SK-N-DZ (cell line): ENCODE data around the gene HTR1B. TPM values are rescaled to one million over a fixed set of nuclear protein-coding genes. Genes with fewer than 3 reads are reported as not detected.

Source experiments
- DNase-seq: peaks from one replicate; pipeline ENCODE4 v3.0.0-alpha.2; 2015; ENCODE audit warnings: low spot score
- polyA plus RNA-seq, 2 experiments: library from polyadenylated mRNA; depleted of rRNA; stranded (reverse); fragments of >200 nt; gene quantifications; 2 replicates each; pipeline ENCODE4 v1.2.3, GENCODE V29; 2014

HTR1B gene
- 0.83 and 1.5 TPM in 2 replicates for polyA plus RNA-seq (2014; cell fraction: cytosol; rRNA removed)
- 0.69 and 0.86 TPM in 2 replicates for polyA plus RNA-seq (2014; cell fraction: nucleus; rRNA removed)

DNA sequence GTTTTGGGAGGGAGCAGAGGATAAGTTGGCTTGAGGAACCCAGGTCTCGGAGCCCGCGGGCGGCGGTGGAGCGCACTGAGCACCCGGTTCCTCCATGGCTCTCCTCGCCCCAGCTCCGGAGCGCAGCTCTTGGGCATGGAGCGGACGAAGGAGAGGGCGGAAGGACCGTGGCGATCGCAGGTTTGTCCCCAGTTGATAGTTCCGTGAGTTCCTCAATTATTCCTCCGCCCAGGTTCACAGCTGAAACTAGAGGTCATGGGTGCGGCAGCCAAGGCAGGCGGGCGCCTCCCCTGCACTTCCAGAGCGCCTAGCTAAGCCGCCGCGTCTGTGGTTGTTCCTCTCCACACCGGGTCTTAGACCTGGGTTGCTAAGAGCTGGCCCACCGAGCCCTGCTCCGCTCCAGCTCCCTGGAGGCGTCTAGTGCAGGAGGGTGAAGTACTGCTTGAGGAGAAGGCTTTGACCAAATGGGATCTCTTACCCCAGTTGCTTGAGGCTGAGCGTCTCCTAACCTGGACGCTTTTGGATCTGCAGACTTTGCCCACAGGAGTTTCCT lies at the start of gene HTR1B:
HTR1B (minus strand) TSS at position 184 of the 553 bp plus-strand sequence; CDS start at position 96, 88 bp downstream.
- DNase-seq, result peak; percentile 29

DNA sequence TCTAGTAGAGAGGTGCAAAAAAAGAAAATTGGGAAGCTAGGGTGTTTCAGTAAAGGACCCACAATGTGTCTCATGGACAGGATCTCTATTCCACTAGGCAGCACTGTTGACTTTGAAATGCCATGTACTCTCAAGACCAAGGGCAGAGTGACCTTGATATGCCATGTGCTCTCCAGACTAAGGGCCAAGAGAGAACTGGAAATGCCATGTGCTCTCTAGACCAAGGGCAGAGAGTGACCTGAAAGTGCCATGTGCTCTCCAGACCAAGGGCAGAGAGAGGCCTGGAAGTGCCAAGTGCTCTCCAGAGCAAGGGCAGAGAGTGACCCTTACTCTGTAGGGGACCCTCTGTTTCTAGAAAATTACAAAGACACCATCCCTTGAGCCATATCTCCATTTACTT lies 49.3 kb upstream of the HTR1B start:
- DNase-seq, result no peak

DNA sequence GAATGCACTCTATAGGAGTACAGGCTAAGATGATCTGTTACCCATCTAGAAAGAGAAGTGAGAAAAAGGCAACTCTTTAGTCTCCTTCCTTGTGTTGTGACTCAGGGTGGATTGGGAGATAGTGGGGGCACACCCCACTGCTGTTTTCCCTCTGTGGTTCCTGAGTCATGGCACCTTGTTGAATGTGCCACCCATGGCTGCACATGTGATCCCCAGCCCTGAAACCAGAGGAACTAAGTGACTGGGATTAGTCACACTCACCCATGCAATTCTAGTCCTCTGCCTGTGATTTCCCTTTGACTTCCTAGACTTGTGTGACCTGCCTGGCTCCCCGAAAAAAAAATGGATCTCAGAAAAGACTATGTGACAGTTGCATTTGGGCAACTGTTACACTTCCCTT lies 48.6 kb upstream of the HTR1B start:
- no peak for DNase-seq

DNA sequence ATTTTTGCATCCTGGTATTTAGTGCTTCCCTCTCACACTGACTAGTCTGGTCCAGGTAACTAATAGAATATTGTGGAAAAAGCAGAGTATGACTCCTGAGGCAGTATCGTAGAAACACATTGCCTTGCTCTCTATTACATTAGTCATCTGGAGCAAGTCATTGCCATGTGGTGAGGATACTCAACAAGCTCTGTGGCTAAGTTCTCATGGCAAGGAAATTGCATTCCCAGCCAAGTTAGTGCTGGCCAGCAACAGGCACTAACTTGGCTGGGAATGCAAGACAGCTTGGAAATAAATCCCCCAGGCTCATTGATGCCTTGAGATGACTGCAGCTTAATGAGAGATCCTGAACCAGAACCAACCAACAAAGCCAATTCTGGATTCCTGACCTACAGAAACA lies 39.7 kb upstream of the HTR1B start:
- no peak for DNase-seq

DNA sequence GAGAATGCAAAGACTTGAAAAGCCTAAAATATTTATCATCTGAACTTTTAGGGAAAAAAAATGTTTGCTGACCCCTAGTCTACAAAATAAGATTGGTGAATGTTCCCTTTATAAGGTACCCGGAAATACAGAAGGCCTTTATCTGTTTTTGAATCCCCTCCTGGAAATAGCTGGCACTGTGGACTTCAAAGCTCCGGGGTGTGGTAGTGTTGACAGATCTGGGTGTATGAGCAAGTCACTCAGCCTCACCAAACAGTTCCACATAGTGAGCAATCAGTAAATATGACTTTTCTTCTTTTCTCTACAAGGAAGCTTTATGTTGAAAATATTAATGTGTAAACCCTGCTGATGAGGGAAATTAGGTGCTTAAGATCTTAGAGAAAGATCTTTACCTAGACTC lies 29.2 kb upstream of the HTR1B start:
- no peak for DNase-seq

GRCh38 chr6:77487808-77488425 lies 24.6 kb upstream of the HTR1B start:
- no peak for DNase-seq

GRCh38 chr6:77482981-77483380 lies 19.7 kb upstream of the HTR1B start:
- no peak for DNase-seq

DNA sequence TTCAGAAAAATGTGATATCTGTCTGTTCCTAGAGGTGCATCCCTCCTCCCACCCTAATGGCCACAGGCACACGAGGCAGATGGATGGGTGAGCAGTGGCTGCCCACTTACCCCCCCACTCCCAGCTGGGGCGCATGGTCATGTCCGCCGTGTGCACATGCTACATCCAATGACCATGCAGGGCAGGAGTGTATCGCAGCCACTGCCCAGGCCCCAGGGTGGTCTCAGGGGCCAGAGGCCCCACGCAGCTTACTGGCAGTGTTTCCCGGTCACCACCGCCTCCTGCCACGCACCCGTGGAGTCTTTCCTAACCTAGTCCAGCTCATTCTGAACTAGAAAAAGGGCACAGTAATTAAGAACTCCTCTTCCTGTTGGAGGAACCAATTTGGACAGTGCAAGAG lies 11.7 kb upstream of the HTR1B start:
- DNase-seq, result no peak

DNA sequence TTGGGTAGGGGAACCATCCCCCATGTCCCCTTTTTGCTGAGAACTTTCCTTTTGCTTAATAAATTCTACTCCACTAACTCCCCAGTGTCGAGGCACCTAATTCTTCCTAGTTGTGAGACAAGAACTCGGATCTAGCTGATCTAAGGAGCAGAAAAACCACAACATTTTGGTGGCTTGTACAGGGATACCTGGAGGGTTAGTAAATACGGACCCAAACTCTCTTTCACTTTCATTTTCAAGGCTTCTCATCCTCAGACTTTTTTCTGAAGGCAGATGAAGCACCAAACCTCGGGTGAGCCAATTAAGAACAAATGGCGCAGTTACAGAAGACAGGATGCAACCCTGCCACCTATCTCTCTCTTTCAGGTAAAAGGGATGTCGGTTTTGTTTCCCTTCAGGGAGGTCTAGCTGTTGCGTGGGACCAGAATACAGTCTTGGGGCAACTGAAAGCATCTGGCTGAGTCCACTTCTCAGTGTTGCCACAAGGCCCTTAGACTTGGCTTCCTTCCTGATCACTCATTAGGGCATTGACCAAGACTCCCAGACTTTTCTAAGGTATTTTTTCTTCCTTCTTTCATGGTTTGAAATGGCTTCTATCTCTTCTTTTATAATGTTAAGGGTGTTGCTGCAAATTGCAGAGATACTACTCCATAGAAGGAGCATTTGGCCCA lies 11.1 kb upstream of the HTR1B start:
- DNase-seq, result no peak

GRCh38 chr6:77470983-77471382 lies 7.7 kb upstream of the HTR1B start:
- DNase-seq, result no peak

DNA sequence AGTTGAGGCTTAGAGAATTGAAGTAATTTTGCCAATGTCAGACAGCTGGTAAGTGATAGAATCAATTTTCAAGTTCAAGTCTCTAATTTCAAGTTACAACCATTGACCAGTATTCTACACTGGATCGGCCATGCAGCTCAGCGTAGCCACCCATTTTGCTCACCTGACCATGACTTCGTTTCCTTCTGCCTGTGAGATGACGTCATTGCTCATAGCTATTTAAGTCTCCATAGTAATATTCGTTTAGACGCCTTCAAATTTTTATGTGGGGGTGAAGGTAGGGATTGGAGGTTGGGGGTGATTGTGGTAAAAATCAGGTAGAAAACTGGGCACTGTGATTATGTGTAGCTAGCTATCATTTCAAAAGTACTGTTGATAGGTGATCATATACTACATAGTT lies 5.6 kb upstream of the HTR1B start:
- no peak for DNase-seq

GRCh38 chr6:77466451-77467437 lies 3.5 kb upstream of the HTR1B start:
- no peak for DNase-seq

- DNase-seq, result no peak
Observed at GRCh38 chr6:77466055-77466450, 2.8 kb upstream of the HTR1B start.

DNA sequence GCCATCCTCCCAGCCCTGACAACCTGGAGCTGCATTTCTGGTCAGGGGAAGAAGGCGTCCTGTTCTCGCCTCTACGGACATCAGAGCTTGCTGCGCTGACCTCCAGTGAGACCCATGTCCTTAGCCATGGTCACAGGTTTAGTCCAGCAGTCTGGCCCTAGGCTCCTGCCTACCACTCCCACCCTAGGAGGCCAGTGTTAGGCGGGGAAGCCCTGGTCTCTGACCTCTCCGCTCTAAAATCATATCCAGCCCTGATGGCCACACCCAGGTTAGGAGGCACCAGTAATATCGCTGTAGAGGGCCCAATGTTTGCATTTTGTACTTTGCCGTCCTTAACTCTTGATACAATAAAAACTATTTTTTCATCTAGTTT lies 1.2 kb upstream of the HTR1B start:
- no peak for DNase-seq

- peak; percentile 64 for DNase-seq
Observed at GRCh38 chr6:77463861-77464494, 687 bp upstream of the HTR1B start.

- no peak for DNase-seq
Observed at GRCh38 chr6:77462359-77463307, 658 bp downstream of the HTR1B start.

DNA sequence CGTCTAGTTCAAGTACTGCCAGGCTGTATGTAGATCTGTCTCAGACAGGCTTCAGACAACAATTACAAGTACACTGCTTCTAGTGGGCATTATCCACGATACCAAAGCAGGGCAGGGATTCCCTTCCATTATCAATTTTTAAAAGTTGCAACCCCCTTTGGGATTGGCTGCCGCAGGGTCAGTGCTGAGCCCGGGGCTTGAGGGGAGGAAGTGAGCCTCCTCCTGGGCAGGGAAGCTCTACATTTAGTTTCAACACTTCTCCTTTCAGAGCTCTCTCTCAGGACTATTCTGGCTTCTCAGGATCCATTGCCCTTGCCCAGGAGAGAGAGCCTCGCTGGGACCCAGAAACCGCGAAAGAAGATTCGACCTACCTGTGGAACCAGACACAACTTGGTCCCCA lies 1.5 kb downstream of the HTR1B start:
- no peak for DNase-seq

DNA sequence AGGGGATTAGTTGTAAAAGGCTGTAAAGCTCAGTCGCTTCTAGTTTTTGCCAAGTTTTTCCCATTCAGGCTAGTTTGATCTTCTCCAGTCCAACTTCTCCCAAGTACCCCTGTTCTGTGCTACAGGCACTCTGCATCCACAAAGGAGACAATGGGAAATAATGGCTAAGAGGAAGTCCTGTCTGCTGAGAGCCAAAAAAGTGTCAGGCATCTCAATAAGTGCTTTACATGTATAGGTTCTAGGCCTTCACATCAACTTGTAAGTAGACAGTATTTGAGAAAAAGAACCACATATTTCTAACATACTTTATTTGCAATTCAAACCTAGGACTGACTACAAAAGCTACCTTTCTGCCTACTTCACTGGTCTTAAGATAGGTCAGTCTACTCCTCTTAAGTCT lies 4.9 kb downstream of the HTR1B start:
- no peak for DNase-seq

- peak; percentile 69 for DNase-seq
Observed at GRCh38 chr6:77457720-77458349, 5.5 kb downstream of the HTR1B start.
